Keratinocyte (primary cell): ENCODE data around the gene SYF2. TPM values are rescaled to one million over a fixed set of nuclear protein-coding genes. Genes with fewer than 3 reads are reported as not detected.

ENCODE experiments used
- DNase-seq: peaks from one replicate; pipeline ENCODE4 v3.0.0-alpha.2; 2011; ENCODE audit warnings: low read depth, missing footprints, low spot score
- FAIRE-seq: peaks from 2 replicates; lab custom pipeline; 2011; peaks lifted over from hg19 to GRCh38; lab: Jason Lieb, UNC
- H2AFZ ChIP-seq: 2 replicates; pipeline ENCODE4 v1.6.0; 2012; ENCODE audit warnings: low read length, control low read depth, inconsistent platforms; ENCODE audit not compliant: control insufficient read depth
- H3K27ac ChIP-seq: 2 replicates; pipeline ENCODE4 v1.5.1; 2011; ENCODE audit warnings: low read length; ENCODE audit not compliant: control insufficient read depth, insufficient read depth
- H3K27me3 ChIP-seq: 3 replicates; pipeline ENCODE4 v1.6.0; 2011; ENCODE audit warnings: low read length; ENCODE audit not compliant: control insufficient read depth, insufficient read depth; ENCODE audit errors: extremely low read depth
- H3K36me3 ChIP-seq, 2 experiments: 2 replicates in 1 of 2; 3 replicates in 1 of 2; pipeline ENCODE4 v1.5.1; 2011; ENCODE audit warnings: low read length in 2 of 2, mild to moderate bottlenecking in 1 of 2; ENCODE audit not compliant: control insufficient read depth in 2 of 2, insufficient read depth in 2 of 2; ENCODE audit errors: extremely low read depth in 1 of 2
- H3K4me1 ChIP-seq: 3 replicates; pipeline ENCODE4 v1.5.1; 2011; ENCODE audit warnings: low read length; ENCODE audit not compliant: control insufficient read depth, insufficient read depth; ENCODE audit errors: extremely low read depth
- H3K4me2 ChIP-seq: 3 replicates; pipeline ENCODE4 v1.6.0; 2011; ENCODE audit warnings: low read depth, low read length; ENCODE audit not compliant: control insufficient read depth, insufficient read depth; ENCODE audit errors: extremely low read depth
- H3K4me3 ChIP-seq, 3 experiments: fragments of 200-600 bp in 1 of 3; sonication (generic) in 1 of 3; 2 replicates in 2 of 3; 3 replicates in 1 of 3; pipeline ENCODE4 v1.5.1; 2011 to 2016; ENCODE audit warnings: low read length in 3 of 3, mild to moderate bottlenecking in 3 of 3, control low read depth in 2 of 3, inconsistent platforms in 1 of 3, low read depth in 1 of 3, mixed read lengths in 1 of 3, mixed run types in 1 of 3, moderate library complexity in 1 of 3; ENCODE audit not compliant: control insufficient read depth in 2 of 3, insufficient read depth in 2 of 3; ENCODE audit errors: extremely low read depth in 1 of 3
- H3K79me2 ChIP-seq: 2 replicates; pipeline ENCODE4 v1.6.0; 2012; ENCODE audit warnings: low read length; ENCODE audit not compliant: control insufficient read depth, insufficient read depth
- H3K9ac ChIP-seq: 3 replicates; pipeline ENCODE4 v1.6.0; 2011; ENCODE audit warnings: low read length; ENCODE audit not compliant: control insufficient read depth, insufficient read depth; ENCODE audit errors: extremely low read depth
- H3K9me1 ChIP-seq: 3 replicates; pipeline ENCODE4 v1.6.0; 2011; ENCODE audit warnings: low read length; ENCODE audit not compliant: control insufficient read depth, insufficient read depth; ENCODE audit errors: extremely low read depth
- H3K9me3 ChIP-seq: 2 replicates; pipeline ENCODE4 v1.5.1; 2012; ENCODE audit warnings: low read depth, low read length; ENCODE audit not compliant: control insufficient read depth
- H4K20me1 ChIP-seq: 3 replicates; pipeline ENCODE4 v1.6.0; 2011; ENCODE audit warnings: low read length; ENCODE audit not compliant: control insufficient read depth, insufficient read depth; ENCODE audit errors: extremely low read depth
- EZH2 ChIP-seq: IDR thresholded peaks from one replicate; pipeline ENCODE4 v1.6.1; 2012; ENCODE audit warnings: inconsistent platforms, mild to moderate bottlenecking, low read length, moderate library complexity
- dilution Hi-C: fragments of 300-500 bp; cut with MboI; formaldehyde crosslinking; loops from one replicate; pipeline ENCODE4 v1.7.0; 2020; ENCODE audit warnings: low sequenced_read_pairs; ENCODE audit not compliant: extremely low pct_ligation_motif_present
- polyA plus RNA-seq, 5 experiments: library from polyadenylated mRNA; depleted of rRNA in 3 of 5; stranded (reverse) in 3 of 5; stranded (forward) in 1 of 5; unstranded in 1 of 5; fragments of >200 nt; gene quantifications; 1 replicate in 1 of 5; 2 replicates in 3 of 5; 3 replicates in 1 of 5; pipeline versions ENCODE4 v1.2.1 to v1.2.3, GENCODE V29; 2011 to 2012; ENCODE audit warnings: missing spikeins in 2 of 5, low read depth in 1 of 5, low replicate concordance in 1 of 5
- TF ChIP-seq, protein P1 (sequence below), 3 experiments: IDR thresholded peaks in 1 of 3; conservative IDR thresholded peaks in 1 of 3; optimal IDR thresholded peaks in 1 of 3; 2 replicates in 2 of 3; 3 replicates in 1 of 3; pipeline versions ENCODE3 to v1.5.1; 2011; ENCODE audit warnings: low read length in 3 of 3, mild to moderate bottlenecking in 3 of 3, moderate library complexity in 2 of 3, control low read depth in 1 of 3, inconsistent platforms in 1 of 3; ENCODE audit not compliant: insufficient read depth in 2 of 3; ENCODE audit errors: extremely low read depth in 1 of 3

The SYF2 gene
- polyA plus RNA-seq, 1 donor (not counting 4 experiments of a cell fraction or from before 2014, with no cell fraction given): 31.8 TPM

- Histone ChIP-seq H3K4me1 (peaks cover 25% of the 10 kb centered on the region), H3K27me3 (no peaks in the 10 kb centered on the region), H3K27ac (no peak overlapping the region), H3K4me3 (no peak overlapping the region), H3K36me3 (no peaks in the 10 kb centered on the region), H3K79me2 (no peaks in the 10 kb centered on the region), H4K20me1 (no peaks in the 10 kb centered on the region), H2AFZ (no peak overlapping the region), H3K4me2 (no peak overlapping the region), H3K9me3 (no peaks in the 10 kb centered on the region), H3K9me1 (no peaks in the 10 kb centered on the region), H3K9ac (no peak overlapping the region)
- no peak for FAIRE-seq
- no peak for DNase-seq
- dilution Hi-C loops: no loop called here
- TF ChIP-seq, protein P1, sequence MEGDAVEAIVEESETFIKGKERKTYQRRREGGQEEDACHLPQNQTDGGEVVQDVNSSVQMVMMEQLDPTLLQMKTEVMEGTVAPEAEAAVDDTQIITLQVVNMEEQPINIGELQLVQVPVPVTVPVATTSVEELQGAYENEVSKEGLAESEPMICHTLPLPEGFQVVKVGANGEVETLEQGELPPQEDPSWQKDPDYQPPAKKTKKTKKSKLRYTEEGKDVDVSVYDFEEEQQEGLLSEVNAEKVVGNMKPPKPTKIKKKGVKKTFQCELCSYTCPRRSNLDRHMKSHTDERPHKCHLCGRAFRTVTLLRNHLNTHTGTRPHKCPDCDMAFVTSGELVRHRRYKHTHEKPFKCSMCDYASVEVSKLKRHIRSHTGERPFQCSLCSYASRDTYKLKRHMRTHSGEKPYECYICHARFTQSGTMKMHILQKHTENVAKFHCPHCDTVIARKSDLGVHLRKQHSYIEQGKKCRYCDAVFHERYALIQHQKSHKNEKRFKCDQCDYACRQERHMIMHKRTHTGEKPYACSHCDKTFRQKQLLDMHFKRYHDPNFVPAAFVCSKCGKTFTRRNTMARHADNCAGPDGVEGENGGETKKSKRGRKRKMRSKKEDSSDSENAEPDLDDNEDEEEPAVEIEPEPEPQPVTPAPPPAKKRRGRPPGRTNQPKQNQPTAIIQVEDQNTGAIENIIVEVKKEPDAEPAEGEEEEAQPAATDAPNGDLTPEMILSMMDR (optimal IDR thresholded peaks at IDR 0.05 in 1 of 3, IDR thresholded peaks at IDR 0.05 in 1 of 3, conservative IDR thresholded peaks at IDR 0.05 in 1 of 3; ENCODE audit: extremely low read depth in 1 of 3, insufficient read depth in 2 of 3, low read length in 3 of 3): no peak
- TF ChIP-seq EZH2: no peak
Measured at GRCh38 chr1:25193229-25193628, 39.1 kb downstream of the SYF2 start.

DNA sequence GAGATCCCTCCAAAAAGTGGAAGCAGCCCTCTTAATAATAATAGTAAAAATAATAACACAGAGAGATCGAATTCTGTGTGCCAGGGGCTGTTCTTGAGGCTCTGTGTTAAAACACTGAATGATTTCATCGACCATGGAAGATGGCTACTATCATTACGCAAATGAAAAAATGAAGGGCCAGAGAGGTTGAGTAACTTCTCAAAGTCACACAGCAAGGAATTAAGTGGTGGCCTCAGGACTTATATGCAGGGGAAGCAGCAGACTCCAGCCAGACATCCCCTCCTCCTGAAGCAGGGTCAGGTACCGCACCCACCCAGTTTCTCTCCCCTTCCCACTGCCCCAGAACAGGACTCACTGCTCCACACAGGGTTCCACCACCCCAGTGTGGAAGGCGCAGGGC, 40.1 kb downstream of the SYF2 start:
- H3K27ac ChIP-seq: no peak overlapping the region
- no peaks in the 10 kb centered on the region for H3K27me3 ChIP-seq
- no peaks in the 10 kb centered on the region for H3K9me1 ChIP-seq
- no peaks in the 10 kb centered on the region for H4K20me1 ChIP-seq
- TF ChIP-seq, protein P1 (optimal IDR thresholded peaks at IDR 0.05 in 1 of 3, IDR thresholded peaks at IDR 0.05 in 1 of 3, conservative IDR thresholded peaks at IDR 0.05 in 1 of 3; ENCODE audit: extremely low read depth in 1 of 3, insufficient read depth in 2 of 3, low read length in 3 of 3): no peak
- no peak for TF ChIP-seq EZH2
- DNase-seq: no peak
- no peak overlapping the region for H3K9ac ChIP-seq
- no peaks in the 10 kb centered on the region for H3K36me3 ChIP-seq
- no peaks in the 10 kb centered on the region for H3K9me3 ChIP-seq
- no peak overlapping the region for H2AFZ ChIP-seq
- dilution Hi-C loops: no loop called here
- FAIRE-seq: no peak
- no peak overlapping the region for H3K4me2 ChIP-seq
- H3K79me2 ChIP-seq: no peaks in the 10 kb centered on the region
- H3K4me3 ChIP-seq: no peak overlapping the region
- peaks cover 15% of the 10 kb centered on the region for H3K4me1 ChIP-seq
